H9 (cell line): Measurements from ENCODE around the gene MED25. TPM values are rescaled to one million over a fixed set of nuclear protein-coding genes. Genes with fewer than 3 reads are reported as not detected.

Experiments used
- DNase-seq: peaks from one replicate; pipeline ENCODE4 v3.0.0-alpha.2; 2017
- H2AFZ ChIP-seq: one replicate; pipeline ENCODE4 v1.6.1; 2013; ENCODE audit warnings: mild to moderate bottlenecking, low read length, control low read depth, moderate library complexity
- H2AK5ac ChIP-seq: 2 replicates; pipeline ENCODE4 v1.6.1; 2013; ENCODE audit warnings: low read length, control low read depth, mixed read lengths; ENCODE audit not compliant: insufficient read length
- H2BK120ac ChIP-seq: one replicate; pipeline ENCODE4 v1.6.1; 2013; ENCODE audit warnings: low read depth, mild to moderate bottlenecking, low read length, control low read depth, inconsistent platforms; ENCODE audit not compliant: poor library complexity, severe bottlenecking
- H2BK12ac ChIP-seq: 2 replicates; pipeline ENCODE4 v1.6.1; 2013; ENCODE audit warnings: low read length, control low read depth, mixed read lengths, low read depth; ENCODE audit not compliant: insufficient read length
- H2BK15ac ChIP-seq: 2 replicates; pipeline ENCODE4 v1.6.1; 2013; ENCODE audit warnings: low read depth, low read length, control low read depth
- H2BK20ac ChIP-seq: one replicate; pipeline ENCODE4 v1.6.1; 2013; ENCODE audit warnings: low read depth, mild to moderate bottlenecking, low read length, control low read depth, inconsistent platforms; ENCODE audit not compliant: poor library complexity, severe bottlenecking
- H2BK5ac ChIP-seq: 2 replicates; pipeline ENCODE4 v1.6.1; 2013; ENCODE audit warnings: low read length, control low read depth, mixed read lengths; ENCODE audit not compliant: insufficient read length
- H3K14ac ChIP-seq: 2 replicates; pipeline ENCODE4 v1.6.1; 2013; ENCODE audit warnings: low read length, control low read depth; ENCODE audit not compliant: insufficient read depth
- H3K18ac ChIP-seq: 2 replicates; pipeline ENCODE4 v1.6.1; 2013; ENCODE audit warnings: low read depth, mild to moderate bottlenecking, mixed read lengths, low read length, control low read depth; ENCODE audit not compliant: insufficient read length
- H3K23ac ChIP-seq: 2 replicates; pipeline ENCODE4 v1.6.1; 2013; ENCODE audit warnings: low read length, control low read depth, mixed read lengths, low read depth; ENCODE audit not compliant: insufficient read length
- H3K23me2 ChIP-seq: 2 replicates; pipeline ENCODE4 v1.6.1; 2013; ENCODE audit warnings: low read depth, mild to moderate bottlenecking, mixed read lengths, low read length, control low read depth; ENCODE audit not compliant: insufficient read length, poor library complexity, severe bottlenecking
- H3K27ac ChIP-seq: 2 replicates; pipeline ENCODE4 v1.5.1; 2013; ENCODE audit warnings: low read length, control low read depth, mixed read lengths, low read depth; ENCODE audit not compliant: insufficient read length
- H3K27me3 ChIP-seq: 2 replicates; pipeline ENCODE4 v1.6.1; 2013; ENCODE audit warnings: low read length, control low read depth, inconsistent platforms; ENCODE audit not compliant: insufficient read depth
- H3K4ac ChIP-seq: 2 replicates; pipeline ENCODE4 v1.6.1; 2013; ENCODE audit warnings: low read depth, mild to moderate bottlenecking, control low read depth, inconsistent platforms, low read length, moderate library complexity
- H3K4me1 ChIP-seq: 2 replicates; pipeline ENCODE4 v1.6.1; 2013; ENCODE audit warnings: low read length, control low read depth, inconsistent platforms; ENCODE audit not compliant: insufficient read depth
- H3K4me2 ChIP-seq: 2 replicates; pipeline ENCODE4 v1.6.1; 2013; ENCODE audit warnings: low read length, control low read depth, mixed read lengths; ENCODE audit not compliant: insufficient read length, insufficient read depth
- H3K56ac ChIP-seq: 2 replicates; pipeline ENCODE4 v1.6.1; 2013; ENCODE audit warnings: low read depth, mild to moderate bottlenecking, mixed read lengths, low read length, control low read depth; ENCODE audit not compliant: insufficient read length
- H3K79me1 ChIP-seq: 2 replicates; pipeline ENCODE4 v1.6.1; 2013; ENCODE audit warnings: low read depth, mild to moderate bottlenecking, moderate library complexity, low read length, control low read depth, inconsistent platforms; ENCODE audit not compliant: insufficient read depth, poor library complexity, severe bottlenecking
- H3K79me2 ChIP-seq: 2 replicates; pipeline ENCODE4 v1.6.1; 2013; ENCODE audit warnings: low read length, control low read depth, inconsistent platforms; ENCODE audit not compliant: insufficient read depth
- H3K9ac ChIP-seq: 2 replicates; pipeline ENCODE4 v1.6.1; 2013; ENCODE audit warnings: low read length, control low read depth, mixed read lengths; ENCODE audit not compliant: insufficient read length; ENCODE audit errors: extremely low read depth
- H3K9me3 ChIP-seq: one replicate; pipeline ENCODE4 v1.6.1; 2013; ENCODE audit warnings: low read depth, low read length, inconsistent platforms; ENCODE audit not compliant: control insufficient read depth
- H3T11ph ChIP-seq: one replicate; pipeline ENCODE4 v1.6.1; 2013; ENCODE audit warnings: mild to moderate bottlenecking, low read length, control low read depth, inconsistent platforms
- H4K20me1 ChIP-seq: one replicate; pipeline ENCODE4 v1.6.1; 2013; ENCODE audit not compliant: control insufficient read depth, insufficient read length, insufficient read depth
- H4K5ac ChIP-seq: 2 replicates; pipeline ENCODE4 v1.6.1; 2013; ENCODE audit warnings: low read depth, mild to moderate bottlenecking, mixed read lengths, low read length, control low read depth; ENCODE audit not compliant: insufficient read length
- H4K8ac ChIP-seq: replicated peaks from 2 replicates; pipeline ENCODE4 v1.6.1; 2013; ENCODE audit warnings: low read length, control low read depth, mixed read lengths, low read depth; ENCODE audit not compliant: insufficient read length
- H4K91ac ChIP-seq: 2 replicates; pipeline ENCODE4 v1.6.1; 2013; ENCODE audit warnings: low read depth, mild to moderate bottlenecking, moderate library complexity, mixed read lengths, low read length, control low read depth; ENCODE audit not compliant: insufficient read length
- H3K27ac Mint-ChIP-seq, 3 experiments: 2 replicates in 2 of 3; 3 replicates in 1 of 3; pipeline ENCODE4 v1.8.0; 2020 to 2021; ENCODE audit warnings: mixed read lengths in 3 of 3, mild to moderate bottlenecking in 1 of 3, moderate library complexity in 1 of 3
- H3K27me3 Mint-ChIP-seq: 2 replicates; pipeline ENCODE4 v1.8.0; 2021; ENCODE audit warnings: low read depth, mild to moderate bottlenecking, moderate library complexity, mixed read lengths
- H3K36me3 Mint-ChIP-seq, 3 experiments: 2 replicates in 2 of 3; 3 replicates in 1 of 3; pipeline ENCODE4 v1.8.0; 2020 to 2021; ENCODE audit warnings: low read depth in 3 of 3, mixed read lengths in 3 of 3; ENCODE audit not compliant: insufficient read depth in 1 of 3
- H3K4me1 Mint-ChIP-seq, 2 experiments: 2 replicates each; pipeline ENCODE4 v1.8.0; 2020; ENCODE audit warnings: mixed read lengths in 2 of 2
- H3K4me3 Mint-ChIP-seq, 2 experiments: 2 replicates in 1 of 2; 3 replicates in 1 of 2; pipeline ENCODE4 v1.8.0; 2020 to 2021; ENCODE audit warnings: mild to moderate bottlenecking in 2 of 2, mixed read lengths in 2 of 2, moderate library complexity in 1 of 2
- H3K9me3 Mint-ChIP-seq, 2 experiments: 2 replicates in 1 of 2; 3 replicates in 1 of 2; pipeline ENCODE4 v1.8.0; 2020; ENCODE audit warnings: mild to moderate bottlenecking in 2 of 2, mixed read lengths in 2 of 2, moderate library complexity in 1 of 2
- WGBS: extraction: QIAGEN DNeasy Blood & Tissue Kit; methylation state at CpG from one replicate; pipeline ENCODE4 v1.1.7; 2013; ENCODE audit warnings: missing lambda C conversion rate, low lambda C conversion rate, mixed read lengths; ENCODE audit not compliant: insufficient read length; ENCODE audit errors: extremely low coverage; 5-methylcytosine and 5-hydroxymethylcytosine counted together
- total RNA-seq: library from RNA; stranded (reverse); gene quantifications from 2 replicates; pipeline ENCODE4 v1.2.1, GENCODE V29; 2021
- TF ChIP-seq, protein P1 (sequence below): fragments of 200-600 bp; sonication (generic); conservative IDR thresholded peaks from 3 replicates; pipeline ENCODE4 v1.8.0; 2021; ENCODE audit warnings: antibody characterized with exemption, mild to moderate bottlenecking

Gene MED25
- total RNA-seq, 1 experiment from 2014 or later: 77.5 TPM

DNA sequence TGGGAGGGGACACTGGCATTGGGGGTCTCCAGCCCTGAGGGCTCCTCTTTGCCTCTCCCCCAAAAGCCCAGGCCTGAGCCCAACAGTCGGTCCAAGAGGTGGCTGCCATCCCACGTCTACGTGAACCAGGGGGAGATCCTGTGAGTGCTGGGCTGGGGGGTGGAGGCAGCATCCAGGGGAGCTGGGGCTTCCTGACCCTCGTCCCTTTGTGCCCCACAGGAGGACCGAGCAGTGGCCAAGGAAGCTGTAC lies 39.7 kb downstream of the MED25 start:
- no peak overlapping the region for H4K5ac ChIP-seq
- peaks cover 3% of the 10 kb centered on the region for H4K20me1 ChIP-seq
- peak overlapping the region in 1 of 3 experiments; percentile 80; a peak in 3 of 7 replicates for H3K27ac Mint-ChIP-seq

More for the DNA sequence above, 39.7 kb downstream of the MED25 start:
- H4K8ac ChIP-seq: no peak overlapping the region
- no peak overlapping the region for H2AK5ac ChIP-seq
- no peak for DNase-seq
- H2BK15ac ChIP-seq: no peak overlapping the region
- no peak overlapping the region for H3K9ac ChIP-seq
- no peak overlapping the region for H2AFZ ChIP-seq
- H3K23ac ChIP-seq: no peak overlapping the region
- no peak overlapping the region for H2BK120ac ChIP-seq
- no peak overlapping the region for H4K91ac ChIP-seq
- H3K4me2 ChIP-seq: no peak overlapping the region
- H2BK20ac ChIP-seq: no peak overlapping the region
- H3K18ac ChIP-seq: no peak overlapping the region
- no peak overlapping the region for H3K4ac ChIP-seq
- no peaks in the 10 kb centered on the region for H3K27me3 ChIP-seq
- no CpG with 5 or more reads among the region's 5 CpGs for WGBS
- H3K27me3 Mint-ChIP-seq: peaks cover 2% of the 10 kb centered on the region; the same call in 1 of the 2 replicates
- no peaks in the 10 kb centered on the region for H3K4me1 ChIP-seq
- TF ChIP-seq, protein P1, sequence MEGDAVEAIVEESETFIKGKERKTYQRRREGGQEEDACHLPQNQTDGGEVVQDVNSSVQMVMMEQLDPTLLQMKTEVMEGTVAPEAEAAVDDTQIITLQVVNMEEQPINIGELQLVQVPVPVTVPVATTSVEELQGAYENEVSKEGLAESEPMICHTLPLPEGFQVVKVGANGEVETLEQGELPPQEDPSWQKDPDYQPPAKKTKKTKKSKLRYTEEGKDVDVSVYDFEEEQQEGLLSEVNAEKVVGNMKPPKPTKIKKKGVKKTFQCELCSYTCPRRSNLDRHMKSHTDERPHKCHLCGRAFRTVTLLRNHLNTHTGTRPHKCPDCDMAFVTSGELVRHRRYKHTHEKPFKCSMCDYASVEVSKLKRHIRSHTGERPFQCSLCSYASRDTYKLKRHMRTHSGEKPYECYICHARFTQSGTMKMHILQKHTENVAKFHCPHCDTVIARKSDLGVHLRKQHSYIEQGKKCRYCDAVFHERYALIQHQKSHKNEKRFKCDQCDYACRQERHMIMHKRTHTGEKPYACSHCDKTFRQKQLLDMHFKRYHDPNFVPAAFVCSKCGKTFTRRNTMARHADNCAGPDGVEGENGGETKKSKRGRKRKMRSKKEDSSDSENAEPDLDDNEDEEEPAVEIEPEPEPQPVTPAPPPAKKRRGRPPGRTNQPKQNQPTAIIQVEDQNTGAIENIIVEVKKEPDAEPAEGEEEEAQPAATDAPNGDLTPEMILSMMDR: no peak
- H3K36me3 Mint-ChIP-seq: peaks cover 16 to 72% (median 63%) of the 10 kb centered on the region in 3 experiments; a peak in 6 of 7 replicates
- H2BK5ac ChIP-seq: no peak overlapping the region
- no peak overlapping the region for H2BK12ac ChIP-seq
- H3K9me3 Mint-ChIP-seq: no peaks in the 10 kb centered on the region
- H3K9me3 ChIP-seq: no peaks in the 10 kb centered on the region
- no peak overlapping the region for H3K56ac ChIP-seq
- peaks cover 12 to 23% of the 10 kb centered on the region in 2 experiments for H3K4me1 Mint-ChIP-seq
- H3T11ph ChIP-seq: no peak overlapping the region
- H3K14ac ChIP-seq: no peak overlapping the region
- H3K4me3 Mint-ChIP-seq: no peak overlapping the region
- no peaks in the 10 kb centered on the region for H3K23me2 ChIP-seq
- peaks cover 4% of the 10 kb centered on the region; the same call in 1 of the 2 replicates for H3K79me2 ChIP-seq
- peaks cover 8% of the 10 kb centered on the region for H3K79me1 ChIP-seq
- no peak overlapping the region for H3K27ac ChIP-seq
